HEK293 (cell line): ENCODE data around the gene LCOR.

Experiments
- HOXC10 ChIP-seq: sonication (generic); formaldehyde crosslinking; IDR thresholded peaks from 2 replicates; pipeline ENCODE4 v1.8.1; 2023; ENCODE audit warnings: mild to moderate bottlenecking, missing genetic modification reagents
- KLF1 ChIP-seq: fragments of 450-650 bp; formaldehyde crosslinking; IDR thresholded peaks from 2 replicates; pipeline ENCODE4 v1.5.1; 2016; ENCODE audit warnings: missing biosample characterization, missing genetic modification characterization
- KLF9 ChIP-seq: fragments of 450-650 bp; formaldehyde crosslinking; IDR thresholded peaks from 2 replicates; pipeline ENCODE4 v1.5.1; 2016; ENCODE audit warnings: missing biosample characterization, missing genetic modification characterization, low read depth
- OSR2 ChIP-seq: fragments of 450-650 bp; formaldehyde crosslinking; IDR thresholded peaks from 2 replicates; pipeline ENCODE4 v1.5.1; 2016; ENCODE audit warnings: missing biosample characterization, missing genetic modification characterization
- PBX3 ChIP-seq: sonication (generic); formaldehyde crosslinking; IDR thresholded peaks from 2 replicates; pipeline ENCODE4 v1.8.1; 2022; ENCODE audit warnings: mild to moderate bottlenecking, moderate library complexity, missing genetic modification reagents
- PRDM4 ChIP-seq: fragments of 450-650 bp; formaldehyde crosslinking; IDR thresholded peaks from 2 replicates; pipeline ENCODE4 v1.5.1; 2017; ENCODE audit warnings: missing biosample characterization, missing genetic modification characterization
- SCRT1 ChIP-seq: fragments of 450-650 bp; formaldehyde crosslinking; IDR thresholded peaks from 2 replicates; pipeline ENCODE4 v1.5.1; 2016; ENCODE audit warnings: missing biosample characterization, missing genetic modification characterization, borderline replicate concordance
- SCRT2 ChIP-seq: fragments of 450-650 bp; formaldehyde crosslinking; IDR thresholded peaks from 2 replicates; pipeline ENCODE4 v1.5.1; 2016; ENCODE audit warnings: missing biosample characterization, missing genetic modification characterization
- YY1 ChIP-seq: fragments of 450-650 bp; formaldehyde crosslinking; IDR thresholded peaks from 2 replicates; pipeline ENCODE4 v1.5.1; 2018; ENCODE audit warnings: missing biosample characterization, missing genetic modification characterization
- YY2 ChIP-seq: fragments of 450-650 bp; formaldehyde crosslinking; IDR thresholded peaks from 2 replicates; pipeline ENCODE4 v1.5.1; 2016; ENCODE audit warnings: missing biosample characterization, missing genetic modification characterization
- ZBTB49 ChIP-seq: fragments of 450-650 bp; formaldehyde crosslinking; IDR thresholded peaks from 2 replicates; pipeline ENCODE4 v1.5.1; 2016; ENCODE audit warnings: missing biosample characterization, missing genetic modification characterization, low read depth
- ZBTB6 ChIP-seq: fragments of 450-650 bp; formaldehyde crosslinking; IDR thresholded peaks from 2 replicates; pipeline ENCODE4 v1.5.1; 2017; ENCODE audit warnings: missing biosample characterization, missing genetic modification characterization
- ZBTB7A ChIP-seq: fragments of 450-650 bp; formaldehyde crosslinking; IDR thresholded peaks from 2 replicates; pipeline ENCODE4 v1.5.1; 2016; ENCODE audit warnings: low read depth, missing biosample characterization, missing genetic modification characterization
- ZNF146 ChIP-seq: fragments of 450-650 bp; formaldehyde crosslinking; IDR thresholded peaks from 2 replicates; pipeline ENCODE4 v1.5.1; 2016; ENCODE audit warnings: missing biosample characterization, missing genetic modification characterization
- ZNF155 ChIP-seq: fragments of 450-650 bp; formaldehyde crosslinking; IDR thresholded peaks from 2 replicates; pipeline ENCODE4 v1.5.1; 2016; ENCODE audit warnings: missing biosample characterization, missing genetic modification characterization
- ZNF214 ChIP-seq: fragments of 450-650 bp; formaldehyde crosslinking; IDR thresholded peaks from 2 replicates; pipeline ENCODE4 v1.5.1; 2017; ENCODE audit warnings: missing biosample characterization, mild to moderate bottlenecking, missing genetic modification characterization, borderline replicate concordance
- ZNF221 ChIP-seq: fragments of 450-650 bp; formaldehyde crosslinking; IDR thresholded peaks from 2 replicates; pipeline ENCODE4 v1.5.1; 2017; ENCODE audit warnings: missing biosample characterization, missing genetic modification characterization, borderline replicate concordance
- ZNF223 ChIP-seq: fragments of 450-650 bp; formaldehyde crosslinking; IDR thresholded peaks from 2 replicates; pipeline ENCODE4 v1.5.1; 2016; ENCODE audit warnings: missing biosample characterization, missing genetic modification characterization
- ZNF274 ChIP-seq, 2 experiments: fragments of 200-500 bp in 1 of 2; fragments of 450-650 bp in 1 of 2; sonication (Bioruptor generic) in 1 of 2; formaldehyde crosslinking in 1 of 2; IDR thresholded peaks; 2 replicates each; pipeline versions ENCODE4 v1.5.1 to v1.6.1; 2014 to 2016; ENCODE audit warnings: borderline replicate concordance in 1 of 2, inconsistent platforms in 1 of 2, low read length in 1 of 2, missing biosample characterization in 1 of 2, missing genetic modification characterization in 1 of 2
- ZNF311 ChIP-seq: fragments of 450-650 bp; formaldehyde crosslinking; IDR thresholded peaks from 2 replicates; pipeline ENCODE4 v1.5.1; 2017; ENCODE audit warnings: missing biosample characterization, missing genetic modification characterization, borderline replicate concordance
- ZNF416 ChIP-seq: fragments of 450-650 bp; formaldehyde crosslinking; IDR thresholded peaks from 2 replicates; pipeline ENCODE4 v1.5.1; 2016; ENCODE audit warnings: missing biosample characterization, missing genetic modification characterization
- ZNF549 ChIP-seq: fragments of 450-650 bp; IDR thresholded peaks from 2 replicates; pipeline ENCODE4 v1.5.1; 2018; ENCODE audit warnings: missing biosample characterization, missing genetic modification characterization, mild to moderate bottlenecking, inconsistent platforms, moderate library complexity
- ZNF561 ChIP-seq: fragments of 450-650 bp; IDR thresholded peaks from 2 replicates; pipeline ENCODE4 v1.5.1; 2018; ENCODE audit warnings: missing biosample characterization, missing genetic modification characterization, borderline replicate concordance
- ZNF664 ChIP-seq: fragments of 450-650 bp; formaldehyde crosslinking; IDR thresholded peaks from 2 replicates; pipeline ENCODE4 v1.5.1; 2016; ENCODE audit warnings: missing biosample characterization, missing genetic modification characterization
- ZNF704 ChIP-seq: fragments of 450-650 bp; formaldehyde crosslinking; IDR thresholded peaks from 2 replicates; pipeline ENCODE4 v1.5.1; 2016; ENCODE audit warnings: missing biosample characterization, missing genetic modification characterization
- ZNF707 ChIP-seq: fragments of 450-650 bp; formaldehyde crosslinking; IDR thresholded peaks from 2 replicates; pipeline ENCODE4 v1.5.1; 2016; ENCODE audit warnings: missing biosample characterization, missing genetic modification characterization
- ZNF830 ChIP-seq: fragments of 450-650 bp; IDR thresholded peaks from 2 replicates; pipeline ENCODE4 v1.5.0; 2018; ENCODE audit warnings: missing biosample characterization, missing genetic modification characterization, low read depth, mild to moderate bottlenecking, moderate library complexity
- ZSCAN5A ChIP-seq: fragments of 450-650 bp; formaldehyde crosslinking; IDR thresholded peaks from 2 replicates; pipeline ENCODE4 v1.5.1; 2016; ENCODE audit warnings: missing biosample characterization, missing genetic modification characterization
- ZXDB ChIP-seq: fragments of 450-650 bp; formaldehyde crosslinking; IDR thresholded peaks from 2 replicates; pipeline ENCODE4 v1.5.1; 2016; ENCODE audit warnings: missing biosample characterization, missing genetic modification characterization
- TF ChIP-seq, protein P1 (sequence below): fragments of 450-650 bp; formaldehyde crosslinking; IDR thresholded peaks from 2 replicates; pipeline ENCODE4 v1.5.1; 2016; ENCODE audit warnings: missing biosample characterization, missing genetic modification characterization

Gene LCOR

DNA sequence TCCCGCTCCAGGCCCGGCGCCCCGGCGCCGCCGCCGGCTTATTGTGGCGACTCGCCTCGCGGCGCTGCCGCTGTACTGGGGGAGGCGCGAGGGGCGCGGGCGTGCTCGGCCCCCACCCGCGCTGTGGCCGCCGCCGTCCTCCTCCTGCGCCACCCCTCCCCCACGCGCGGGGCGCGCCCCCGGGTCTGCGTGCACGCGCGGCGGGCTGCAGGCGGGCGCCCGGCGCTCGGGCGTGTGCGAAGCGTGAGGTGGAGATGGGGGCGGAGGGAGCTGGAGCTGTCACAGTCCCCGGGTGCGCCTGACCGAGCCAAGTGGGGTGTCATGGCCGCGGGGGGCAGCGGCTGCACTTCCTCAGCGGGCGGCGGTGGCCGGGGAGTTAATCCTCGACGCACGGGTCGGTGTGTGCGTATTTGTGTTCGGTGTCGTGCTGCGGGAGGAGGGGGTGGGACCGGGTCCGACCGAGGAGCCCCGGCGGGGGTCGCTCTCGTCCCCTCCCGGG, 672 bp downstream of the LCOR start (continued):
- no peak for TF ChIP-seq PBX3
- no peak for TF ChIP-seq ZNF561 (tag by site-specific recombination)
- TF ChIP-seq ZNF223 (tag by site-specific recombination): no peak
- TF ChIP-seq ZBTB7A (tag by site-specific recombination): 0 out of 2 replicates have a peak, but pooled peaks have one; percentile 55
- TF ChIP-seq SCRT1: no peak
- 0 out of 2 replicates have a peak, but pooled peaks have one; percentile 46 for TF ChIP-seq ZXDB (tag by site-specific recombination)
- TF ChIP-seq ZNF146 (tag by site-specific recombination): no peak
- no peak for TF ChIP-seq ZNF664 (tag by site-specific recombination)
- no peak for TF ChIP-seq SCRT2 (tag by site-specific recombination)
- peak; percentile 23; the same call in 1 of the 2 replicates for TF ChIP-seq KLF1 (tag by site-specific recombination)
- TF ChIP-seq OSR2 (tag by site-specific recombination): no peak
- TF ChIP-seq ZNF274 (IDR thresholded peaks at IDR 0.05; ENCODE audit: low read length): no peak
- no peak for TF ChIP-seq ZNF274 (tag by site-specific recombination; IDR thresholded peaks at IDR 0.05; ENCODE audit: borderline replicate concordance)
- no peak for TF ChIP-seq ZBTB49
- TF ChIP-seq, protein P1, sequence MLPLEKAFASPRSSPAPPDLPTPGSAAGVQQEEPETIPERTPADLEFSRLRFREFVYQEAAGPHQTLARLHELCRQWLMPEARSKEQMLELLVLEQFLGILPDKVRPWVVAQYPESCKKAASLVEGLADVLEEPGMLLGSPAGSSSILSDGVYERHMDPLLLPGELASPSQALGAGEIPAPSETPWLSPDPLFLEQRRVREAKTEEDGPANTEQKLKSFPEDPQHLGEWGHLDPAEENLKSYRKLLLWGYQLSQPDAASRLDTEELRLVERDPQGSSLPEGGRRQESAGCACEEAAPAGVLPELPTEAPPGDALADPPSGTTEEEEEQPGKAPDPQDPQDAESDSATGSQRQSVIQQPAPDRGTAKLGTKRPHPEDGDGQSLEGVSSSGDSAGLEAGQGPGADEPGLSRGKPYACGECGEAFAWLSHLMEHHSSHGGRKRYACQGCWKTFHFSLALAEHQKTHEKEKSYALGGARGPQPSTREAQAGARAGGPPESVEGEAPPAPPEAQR (tag by site-specific recombination): no peak
- TF ChIP-seq ZNF549 (tag by site-specific recombination): no peak
- TF ChIP-seq YY1 (tag by site-specific recombination): no peak; the same call in 1 of the 2 replicates
- TF ChIP-seq HOXC10: no peak
- no peak for TF ChIP-seq PRDM4 (tag by site-specific recombination)
- peak; percentile 76 for TF ChIP-seq KLF9 (tag by site-specific recombination)
- no peak for TF ChIP-seq ZNF221 (tag by site-specific recombination)
- TF ChIP-seq ZNF707 (tag by site-specific recombination): no peak
- TF ChIP-seq ZNF704 (tag by site-specific recombination): no peak
- no peak for TF ChIP-seq ZNF155 (tag by site-specific recombination)
- no peak for TF ChIP-seq ZBTB6
- TF ChIP-seq ZNF311 (tag by site-specific recombination): no peak
- no peak for TF ChIP-seq ZNF416 (tag by site-specific recombination)
- TF ChIP-seq ZSCAN5A (tag by site-specific recombination): no peak
- TF ChIP-seq ZNF830 (tag by site-specific recombination): no peak
- no peak for TF ChIP-seq YY2 (tag by site-specific recombination)
- TF ChIP-seq ZNF214: no peak
